Loucy (cell line): Measurements from ENCODE around the gene TTPAL.

Source experiments
- H2AFZ ChIP-seq: fragments of 200-600 bp; sonication (generic); 2 replicates; pipeline ENCODE4 v1.6.0; 2016; ENCODE audit warnings: antibody characterized with exemption, mild to moderate bottlenecking, low read length, moderate library complexity
- H3F3A ChIP-seq: fragments of 200-600 bp; 2 replicates; pipeline ENCODE4 v1.6.0; 2016; ENCODE audit warnings: antibody characterized with exemption, low read depth, mild to moderate bottlenecking
- H3K27me3 ChIP-seq: fragments of 200-600 bp; sonication (generic); 2 replicates; pipeline ENCODE4 v1.6.1; 2014; ENCODE audit warnings: low read length, mild to moderate bottlenecking; ENCODE audit not compliant: insufficient read depth, poor library complexity, severe bottlenecking
- H3K36me3 ChIP-seq: fragments of 200-600 bp; sonication (generic); 2 replicates; pipeline ENCODE4 v1.6.1; 2016; ENCODE audit warnings: low read length; ENCODE audit not compliant: insufficient read depth
- H3K4me1 ChIP-seq: fragments of 200-600 bp; sonication (generic); 2 replicates; pipeline ENCODE4 v1.5.1; 2014; ENCODE audit warnings: low read length, mild to moderate bottlenecking; ENCODE audit not compliant: insufficient read depth, poor library complexity, severe bottlenecking
- H3K4me2 ChIP-seq: fragments of 200-600 bp; sonication (generic); 2 replicates; pipeline ENCODE4 v1.6.0; 2014; ENCODE audit warnings: antibody characterized with exemption, low read length, low read depth, mild to moderate bottlenecking; ENCODE audit not compliant: poor library complexity, severe bottlenecking
- H3K4me3 ChIP-seq: fragments of 200-600 bp; sonication (generic); 2 replicates; pipeline ENCODE4 v1.5.1; 2014; ENCODE audit warnings: low read length, mild to moderate bottlenecking, mixed read lengths; ENCODE audit not compliant: poor library complexity, severe bottlenecking
- H3K79me2 ChIP-seq: fragments of 200-600 bp; sonication (generic); 2 replicates; pipeline ENCODE4 v1.6.1; 2014; ENCODE audit warnings: low read length; ENCODE audit not compliant: insufficient read depth
- H3K9ac ChIP-seq: fragments of 200-600 bp; sonication (generic); 2 replicates; pipeline ENCODE4 v1.6.0; 2014; ENCODE audit warnings: mild to moderate bottlenecking, low read depth, low read length, moderate library complexity; ENCODE audit not compliant: poor library complexity, severe bottlenecking
- H3K9me2 ChIP-seq: fragments of 200-600 bp; sonication (generic); replicated peaks from 2 replicates; pipeline ENCODE4 v1.6.1; 2016; ENCODE audit warnings: low read depth, low read length, mixed read lengths
- H3K9me3 ChIP-seq: fragments of 200-600 bp; sonication (generic); 2 replicates; pipeline ENCODE4 v1.6.1; 2014; ENCODE audit warnings: mild to moderate bottlenecking, antibody characterized with exemption, low read length, low read depth; ENCODE audit not compliant: insufficient read depth
- H4K20me1 ChIP-seq: fragments of 200-600 bp; sonication (generic); 2 replicates; pipeline ENCODE4 v1.6.0; 2014; ENCODE audit warnings: antibody characterized with exemption, low read length, mild to moderate bottlenecking; ENCODE audit not compliant: insufficient read depth, poor library complexity, severe bottlenecking
- EZH2phosphoT487 ChIP-seq: fragments of 200-600 bp; IDR thresholded peaks from 2 replicates; pipeline ENCODE4 v1.6.1; 2018; ENCODE audit warnings: antibody characterized with exemption, mild to moderate bottlenecking, moderate library complexity, borderline replicate concordance
- TF ChIP-seq, protein P1 (sequence below): fragments of 200-600 bp; sonication (generic); conservative IDR thresholded peaks from 2 replicates; pipeline ENCODE4 v1.5.1; 2014; ENCODE audit warnings: mild to moderate bottlenecking, antibody characterized with exemption, low read length

Gene TTPAL

DNA sequence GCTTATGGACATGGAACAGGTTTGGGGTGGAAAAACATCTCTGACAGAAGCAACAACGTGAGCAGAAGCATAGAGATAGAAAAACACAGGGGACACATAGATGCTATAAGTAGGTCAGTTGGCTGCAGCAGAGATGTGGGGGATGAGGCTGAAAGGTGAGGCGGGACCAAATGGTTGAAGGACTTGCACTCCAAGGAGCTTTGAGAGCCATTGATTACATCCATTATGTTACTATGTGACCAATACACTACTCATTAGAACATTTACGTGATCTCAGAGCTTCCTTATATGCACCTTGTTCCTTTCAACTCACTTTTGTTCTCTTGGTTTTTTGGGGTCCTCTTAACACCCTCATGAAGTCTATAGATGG lies 47.9 kb upstream of the TTPAL start:
- Histone ChIP-seq H3K4me1 (no peaks in the 10 kb centered on the region), H4K20me1 (no peaks in the 10 kb centered on the region), H3K9me2 (no peaks in the 10 kb centered on the region), H3K36me3 (no peaks in the 10 kb centered on the region), H3K4me3 (no peak overlapping the region), H3K9me3 (no peaks in the 10 kb centered on the region), H3F3A (no peaks in the 10 kb centered on the region), H3K79me2 (no peaks in the 10 kb centered on the region), H2AFZ (no peak overlapping the region), H3K4me2 (no peak overlapping the region), H3K9ac (no peak overlapping the region), H3K27me3 (no peaks in the 10 kb centered on the region)
- no peak for TF ChIP-seq EZH2phosphoT487
- TF ChIP-seq, protein P1, sequence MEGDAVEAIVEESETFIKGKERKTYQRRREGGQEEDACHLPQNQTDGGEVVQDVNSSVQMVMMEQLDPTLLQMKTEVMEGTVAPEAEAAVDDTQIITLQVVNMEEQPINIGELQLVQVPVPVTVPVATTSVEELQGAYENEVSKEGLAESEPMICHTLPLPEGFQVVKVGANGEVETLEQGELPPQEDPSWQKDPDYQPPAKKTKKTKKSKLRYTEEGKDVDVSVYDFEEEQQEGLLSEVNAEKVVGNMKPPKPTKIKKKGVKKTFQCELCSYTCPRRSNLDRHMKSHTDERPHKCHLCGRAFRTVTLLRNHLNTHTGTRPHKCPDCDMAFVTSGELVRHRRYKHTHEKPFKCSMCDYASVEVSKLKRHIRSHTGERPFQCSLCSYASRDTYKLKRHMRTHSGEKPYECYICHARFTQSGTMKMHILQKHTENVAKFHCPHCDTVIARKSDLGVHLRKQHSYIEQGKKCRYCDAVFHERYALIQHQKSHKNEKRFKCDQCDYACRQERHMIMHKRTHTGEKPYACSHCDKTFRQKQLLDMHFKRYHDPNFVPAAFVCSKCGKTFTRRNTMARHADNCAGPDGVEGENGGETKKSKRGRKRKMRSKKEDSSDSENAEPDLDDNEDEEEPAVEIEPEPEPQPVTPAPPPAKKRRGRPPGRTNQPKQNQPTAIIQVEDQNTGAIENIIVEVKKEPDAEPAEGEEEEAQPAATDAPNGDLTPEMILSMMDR: no peak

DNA sequence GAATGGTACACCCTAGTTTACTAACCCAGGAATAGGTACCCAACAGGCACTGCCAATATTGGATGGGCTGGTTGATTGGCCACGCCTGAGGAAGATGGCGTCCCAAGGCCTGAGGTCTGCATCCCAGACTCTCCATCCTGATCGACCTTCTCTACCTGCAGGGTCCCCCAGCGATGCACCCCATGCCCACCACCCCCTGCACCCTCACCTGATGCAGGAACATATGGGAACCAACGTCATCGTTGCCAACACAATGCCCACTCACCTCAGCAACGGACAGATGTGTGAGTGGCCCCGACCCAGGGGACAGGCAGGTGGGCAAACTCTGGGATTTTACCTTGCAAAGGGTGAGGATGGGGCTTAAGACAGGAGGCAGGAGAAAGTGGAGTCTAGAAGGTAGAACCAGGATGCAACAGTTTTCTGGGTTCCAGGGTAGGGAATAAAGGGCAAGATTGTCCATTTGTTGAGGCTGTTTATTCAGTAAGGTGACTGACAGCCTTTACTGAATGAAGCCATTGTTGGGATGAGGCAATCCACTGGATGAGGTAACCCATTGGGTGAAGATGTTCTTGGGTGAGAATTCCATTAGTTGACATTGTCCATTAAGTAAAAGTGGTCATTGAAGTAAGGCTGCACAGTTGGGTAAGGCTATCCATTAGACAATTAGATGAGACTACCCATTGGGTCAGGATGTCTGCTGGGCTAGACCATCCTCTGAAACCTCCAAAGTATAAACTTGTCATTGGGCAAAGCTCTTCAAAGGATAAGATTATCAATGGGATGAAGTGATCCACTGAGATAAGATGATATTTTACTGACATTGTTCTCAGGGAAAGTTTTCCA lies 47.3 kb upstream of the TTPAL start:
- Histone ChIP-seq H3K9ac (no peak overlapping the region), H3K4me3 (no peak overlapping the region), H3K79me2 (no peaks in the 10 kb centered on the region), H3F3A (no peaks in the 10 kb centered on the region), H3K9me3 (no peaks in the 10 kb centered on the region), H2AFZ (no peak overlapping the region), H3K4me2 (no peak overlapping the region), H4K20me1 (no peaks in the 10 kb centered on the region), H3K36me3 (no peaks in the 10 kb centered on the region), H3K9me2 (no peaks in the 10 kb centered on the region), H3K27me3 (no peaks in the 10 kb centered on the region), H3K4me1 (no peaks in the 10 kb centered on the region)
- TF ChIP-seq, protein P1: no peak
- no peak for TF ChIP-seq EZH2phosphoT487

DNA sequence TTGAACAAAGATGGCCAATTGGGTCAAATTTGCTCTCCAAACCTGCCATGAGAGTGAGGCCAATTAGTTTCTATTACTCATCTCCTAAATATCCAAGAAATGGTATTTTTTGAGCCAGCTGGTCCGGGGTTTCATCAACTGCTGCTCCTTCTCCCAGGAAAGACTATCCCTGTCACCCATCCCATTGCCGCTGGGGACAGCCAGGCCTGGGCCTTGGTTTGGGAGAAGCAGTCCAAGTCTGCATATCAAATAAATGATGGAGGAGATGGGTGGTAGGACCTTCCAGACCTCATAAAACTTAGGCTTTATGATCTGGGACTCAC lies 46.7 kb upstream of the TTPAL start:
- Histone ChIP-seq H3K9me3 (no peaks in the 10 kb centered on the region), H3K4me1 (no peaks in the 10 kb centered on the region), H3K9me2 (no peaks in the 10 kb centered on the region), H3K9ac (no peak overlapping the region), H2AFZ (no peak overlapping the region), H3F3A (no peaks in the 10 kb centered on the region), H3K36me3 (no peaks in the 10 kb centered on the region), H4K20me1 (no peaks in the 10 kb centered on the region), H3K4me2 (no peak overlapping the region), H3K79me2 (no peaks in the 10 kb centered on the region), H3K4me3 (no peak overlapping the region), H3K27me3 (no peaks in the 10 kb centered on the region)
- TF ChIP-seq EZH2phosphoT487: no peak
- TF ChIP-seq, protein P1: no peak
